Measurements from ENCODE around the gene BTG2.

BTG2 gene

GRCh38 chr1:203317429-203318228, 12.3 kb downstream of the BTG2 start:
- no peak for DNase-seq (ENCODE audit: low read depth)

GRCh38 chr1:203318229-203318517, 12.9 kb downstream of the BTG2 start:
- DNase-seq (ENCODE audit: low read depth): no peak

DNA sequence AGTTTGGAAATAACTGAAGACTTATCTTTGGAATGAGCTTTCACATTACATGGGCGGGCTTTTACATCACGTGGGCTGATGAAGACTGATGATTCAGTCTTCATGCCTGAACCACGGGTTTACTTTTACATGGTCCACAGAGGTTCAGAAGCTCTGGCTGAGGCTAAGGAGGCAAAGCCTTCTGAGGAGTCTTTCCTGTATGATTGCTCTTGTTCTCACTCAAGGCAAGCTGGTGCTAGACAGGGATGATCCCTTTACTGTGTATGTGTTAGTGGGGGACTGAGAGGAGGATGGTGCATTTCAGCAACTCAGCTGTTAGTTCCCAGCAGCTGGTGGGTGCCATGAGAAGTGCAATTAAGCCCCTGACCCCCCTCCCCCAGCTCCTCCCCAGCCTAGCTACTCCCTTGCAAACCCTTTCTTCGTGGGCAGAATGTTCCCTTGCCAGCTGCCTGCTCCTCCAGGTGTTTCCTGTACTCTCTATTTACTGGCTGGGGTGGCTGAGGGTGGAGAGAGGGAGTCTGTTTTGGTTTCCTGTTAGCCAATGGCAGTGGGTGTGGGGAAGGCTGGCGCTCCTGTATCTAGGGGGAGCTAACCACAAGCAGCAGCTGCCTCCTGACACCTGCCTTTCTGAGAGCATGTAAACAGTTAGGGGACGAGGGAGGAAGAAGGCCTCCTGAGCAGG, 15.4 kb downstream of the BTG2 start:
- DNase-seq (ENCODE audit: low read depth): peak; percentile 74

DNA sequence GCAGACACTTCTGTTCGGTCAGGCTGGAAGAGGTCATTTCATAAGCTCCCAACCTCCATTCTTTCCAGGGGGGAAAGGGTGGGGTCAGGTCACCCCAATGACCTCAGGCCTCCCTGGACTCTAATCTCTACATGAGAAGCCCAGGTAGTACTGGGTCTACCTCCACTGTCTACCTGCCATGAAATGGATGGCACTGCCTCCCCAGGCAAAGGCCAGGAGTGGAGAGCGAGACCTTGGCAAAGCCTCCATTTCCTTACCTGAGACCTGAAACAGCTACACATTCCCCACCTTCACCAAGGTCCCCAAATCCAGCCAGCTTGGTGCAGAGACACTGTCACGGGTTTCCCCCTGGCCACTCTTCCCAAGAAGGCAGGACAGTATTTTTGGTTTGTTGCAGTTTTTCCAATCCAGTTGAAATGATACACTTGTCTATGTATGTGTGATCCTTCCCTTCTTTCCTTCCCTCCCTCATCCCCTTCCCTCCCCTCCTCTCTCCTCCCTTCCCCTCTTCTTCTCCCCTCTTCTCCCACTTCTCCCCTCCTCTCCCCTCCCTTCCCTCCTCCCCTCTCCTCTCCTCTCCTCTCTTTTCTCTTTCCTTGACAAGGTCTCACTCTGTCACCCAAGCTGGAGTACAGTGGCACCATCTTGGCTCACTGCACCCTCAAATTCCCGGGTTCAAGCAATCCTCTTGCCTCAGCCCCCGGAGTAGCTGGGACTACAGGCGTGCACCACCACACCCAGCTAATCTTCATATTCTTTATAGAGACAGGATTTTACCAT, 16.1 kb downstream of the BTG2 start:
- DNase-seq (ENCODE audit: low read depth): no peak

- no peak for DNase-seq (ENCODE audit: low read depth)
Measured at GRCh38 chr1:203322500-203323179, 17.3 kb downstream of the BTG2 start.

DNA sequence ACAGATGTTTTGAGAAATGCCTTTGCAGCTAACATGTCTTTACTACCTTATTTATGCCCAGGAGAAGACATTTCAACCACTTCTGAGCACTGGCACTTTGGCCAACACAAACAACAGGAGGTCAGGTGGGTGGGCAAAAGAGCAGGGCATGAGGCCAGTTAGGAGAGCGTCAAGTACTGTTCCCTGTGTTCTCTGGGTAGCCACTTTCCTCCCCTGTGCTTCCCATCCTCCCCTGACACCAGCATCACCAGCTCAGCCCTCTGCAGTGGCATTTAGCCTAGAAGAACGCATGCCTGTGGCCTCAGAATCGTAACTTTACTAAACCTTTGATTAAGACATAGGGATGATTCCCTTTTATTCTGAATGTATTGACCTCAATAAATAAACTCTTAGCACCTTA, 18.3 kb downstream of the BTG2 start:
- DNase-seq (ENCODE audit: low read depth): no peak

DNA sequence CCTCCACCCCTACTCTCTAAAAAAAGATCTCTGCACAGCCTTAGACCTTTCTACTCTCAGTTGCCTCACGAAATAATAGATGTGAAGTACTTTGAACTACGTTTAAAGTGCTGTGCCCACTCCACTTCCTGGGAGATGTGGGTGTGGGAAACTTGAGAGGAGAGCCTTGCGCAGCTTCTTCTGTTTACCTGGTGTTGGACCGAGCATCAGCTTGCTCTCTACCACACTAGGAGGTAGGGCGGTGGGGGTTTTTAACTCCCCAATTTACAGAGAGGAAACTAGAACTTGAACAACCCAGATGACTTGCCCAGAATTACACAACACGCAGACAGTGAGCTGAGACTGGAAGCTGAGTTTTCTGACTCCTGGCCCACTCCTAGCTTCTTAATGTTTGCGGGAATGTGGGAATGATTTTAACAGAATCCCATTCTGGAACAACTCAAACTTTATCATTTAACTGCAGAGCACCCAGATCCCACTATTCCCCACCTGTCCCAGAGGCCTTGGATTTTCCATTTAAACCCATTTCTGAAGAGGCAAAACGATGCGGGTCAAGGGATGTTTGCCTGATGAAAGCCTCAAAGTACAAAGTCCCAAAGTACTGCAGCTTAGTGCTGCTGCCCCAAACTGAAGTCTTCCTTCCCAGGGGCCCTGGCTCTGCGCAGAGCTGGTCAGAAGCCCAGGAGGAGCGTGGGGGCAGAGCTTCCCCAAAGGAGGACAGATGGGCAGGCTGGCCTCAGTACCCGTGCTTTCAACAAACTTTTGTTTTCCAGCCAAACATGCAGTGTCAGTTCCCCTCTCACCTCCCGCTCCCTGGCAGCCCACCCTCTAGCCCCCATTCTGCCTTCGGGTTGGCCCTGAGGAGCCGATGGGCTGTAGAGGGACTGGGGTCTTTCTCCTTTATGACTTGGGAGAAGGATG, 19.0 kb downstream of the BTG2 start:
- peak; percentile 46 for DNase-seq (ENCODE audit: low read depth)

DNA sequence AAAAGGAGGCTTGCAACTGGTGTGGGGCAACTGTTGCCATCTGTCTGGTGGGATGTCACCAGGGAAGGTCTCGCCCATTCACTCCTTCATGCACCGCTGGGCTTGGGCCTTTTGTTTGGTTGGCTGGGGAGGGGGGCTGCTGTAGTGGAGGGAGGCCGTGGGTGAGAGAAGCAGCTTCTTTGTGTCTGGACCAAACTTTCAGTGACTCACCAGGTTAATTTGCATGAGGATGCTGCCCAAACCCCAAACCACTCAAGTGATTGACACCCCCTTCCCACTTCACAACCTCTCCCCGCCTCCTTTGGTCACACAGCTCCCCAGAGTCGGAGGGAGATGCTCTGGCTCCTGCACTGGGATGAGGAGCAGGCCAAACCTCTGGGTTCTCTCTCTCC, 19.7 kb downstream of the BTG2 start:
- peak; percentile 47 for DNase-seq (ENCODE audit: low read depth)

GRCh38 chr1:203325418-203326091, 20.2 kb downstream of the BTG2 start:
- no peak for DNase-seq (ENCODE audit: low read depth)

DNA sequence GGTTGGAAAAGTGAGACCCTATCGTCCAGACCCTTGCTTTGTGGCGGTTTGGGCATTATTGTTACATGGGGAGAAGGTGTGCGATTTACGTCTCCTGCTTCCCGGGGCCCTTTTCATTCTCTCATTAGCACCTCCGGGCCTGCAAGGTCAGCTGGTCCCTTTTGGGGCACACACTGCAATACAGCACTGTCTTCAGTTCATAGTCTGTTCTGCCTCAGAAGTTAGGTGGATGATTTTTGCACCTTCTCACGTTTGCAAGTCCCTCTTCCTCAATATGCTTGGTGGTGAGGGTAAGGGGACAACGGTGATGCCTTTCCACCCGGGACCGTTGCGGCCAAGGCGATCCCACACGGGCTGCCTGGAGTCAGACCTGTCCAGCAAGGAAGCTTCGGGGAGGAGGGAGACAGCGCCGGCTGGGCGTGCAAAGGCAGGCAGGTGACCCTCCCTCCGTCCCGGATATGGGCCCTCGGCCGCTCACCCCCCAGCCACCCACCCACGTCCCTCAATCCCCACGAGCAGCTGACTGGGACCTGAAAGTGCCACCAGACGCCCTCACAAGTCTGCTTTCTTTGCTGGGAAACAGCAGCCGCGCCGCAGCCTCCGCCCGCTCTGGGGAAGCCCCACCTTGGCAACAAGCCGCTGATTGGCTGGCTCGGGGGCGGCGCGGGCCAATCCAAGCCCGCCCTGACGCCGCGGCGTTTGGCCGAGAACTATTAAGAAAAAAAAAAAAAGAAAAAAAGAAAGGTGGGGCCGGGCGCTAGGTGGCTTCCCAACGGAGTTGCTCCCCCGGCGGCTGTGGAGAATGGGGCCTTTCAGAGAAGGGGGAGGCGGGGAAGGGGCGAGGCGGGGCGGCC, 21.7 kb downstream of the BTG2 start:
- peak; percentile 93 for DNase-seq (ENCODE audit: low read depth)

GRCh38 chr1:203327684-203328457, 22.6 kb downstream of the BTG2 start:
- DNase-seq (ENCODE audit: low read depth): peak; percentile 75

DNA sequence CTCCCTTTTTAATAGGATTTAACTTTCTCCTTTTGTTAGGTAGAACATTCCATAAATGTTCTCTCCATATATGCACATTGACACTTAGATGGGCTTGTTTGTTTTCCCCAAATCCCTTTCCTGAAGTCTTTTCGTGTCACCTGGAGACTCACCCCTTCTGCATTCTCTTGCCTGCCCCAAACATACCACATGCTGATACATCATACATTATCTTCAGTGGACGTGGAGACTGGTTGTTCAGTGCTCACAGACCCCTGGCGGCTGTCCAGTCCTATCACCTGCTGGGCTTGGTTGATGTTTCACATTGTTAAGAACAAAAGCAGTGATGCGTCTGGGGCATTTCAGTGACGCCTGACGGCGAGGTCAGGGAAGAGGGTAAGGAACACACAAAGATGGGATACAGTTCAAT, 23.4 kb downstream of the BTG2 start:
- no peak for DNase-seq (ENCODE audit: low read depth)

GRCh38 chr1:203331224-203331623, 25.9 kb downstream of the BTG2 start:
- no peak for DNase-seq (ENCODE audit: low read depth)

GRCh38 chr1:203335503-203335902, 30.2 kb downstream of the BTG2 start:
- no peak for DNase-seq (ENCODE audit: low read depth)

- DNase-seq (ENCODE audit: low read depth): no peak
Measured at GRCh38 chr1:203336097-203336496, 30.8 kb downstream of the BTG2 start.

- peak; percentile 45 for DNase-seq (ENCODE audit: low read depth)
Measured at GRCh38 chr1:203338335-203339036, 33.2 kb downstream of the BTG2 start.

DNA sequence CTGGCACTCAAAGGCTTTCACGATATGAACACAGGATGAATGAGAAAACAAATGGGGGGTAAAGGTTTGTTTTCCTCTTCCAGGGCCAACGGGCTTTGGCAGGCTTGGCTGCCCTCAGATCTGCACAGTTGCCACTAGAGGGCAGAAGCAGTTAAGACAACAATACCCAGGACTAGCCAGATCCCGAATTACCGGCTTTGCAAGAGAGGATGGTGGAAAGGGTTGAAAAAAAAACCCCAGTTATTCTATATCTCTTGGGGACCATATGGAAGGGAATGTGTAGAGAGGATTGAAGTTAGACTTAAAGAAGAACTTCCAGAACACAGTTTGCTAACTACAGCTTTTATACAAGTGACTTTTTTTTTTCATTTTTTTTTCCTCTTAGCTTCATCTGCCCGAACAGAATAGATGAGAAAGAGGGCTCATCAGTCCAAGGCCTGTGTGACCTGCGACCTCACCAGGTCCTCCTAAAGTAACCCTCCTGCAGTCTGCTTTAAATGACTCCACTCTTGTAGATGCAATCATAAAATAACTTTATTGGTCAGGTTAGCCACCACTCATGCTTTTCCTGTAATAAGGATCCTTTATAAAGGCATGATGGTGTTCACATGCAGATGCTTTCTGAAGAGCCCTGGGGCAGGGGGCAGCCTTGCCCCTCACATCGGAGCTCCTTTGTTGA, 34.9 kb downstream of the BTG2 start:
- peak; percentile 37 for DNase-seq (ENCODE audit: low read depth)

Measured in T follicular helper cell (primary cell).